Mucosa of rectum (tissue), 2 donors: ENCODE results near the gene ANKRD29.

Experiments
- H3K27ac ChIP-seq, 2 donors: one replicate each; pipeline ENCODE4 v1.7.0; 2013; ENCODE audit warnings: inconsistent platforms in 2 of 2, low read depth in 2 of 2, low read length in 2 of 2
- H3K27me3 ChIP-seq, 2 donors: one replicate each; pipeline ENCODE4 v1.7.0; 2013; ENCODE audit warnings: low read length in 2 of 2; ENCODE audit not compliant: control insufficient read depth in 2 of 2, insufficient read depth in 2 of 2
- H3K36me3 ChIP-seq, 2 donors: one replicate each; pipeline ENCODE4 v1.7.0; 2013; ENCODE audit warnings: low read length in 2 of 2; ENCODE audit not compliant: control insufficient read depth in 2 of 2, insufficient read depth in 2 of 2
- H3K4me1 ChIP-seq, 2 donors: one replicate each; pipeline ENCODE4 v1.7.0; 2013; ENCODE audit warnings: low read length in 2 of 2, mild to moderate bottlenecking in 1 of 2; ENCODE audit not compliant: control insufficient read depth in 2 of 2, insufficient read depth in 2 of 2
- H3K4me3 ChIP-seq, 2 donors: one replicate each; pipeline ENCODE4 v1.7.0; 2013; ENCODE audit warnings: low read length in 2 of 2
- H3K9ac ChIP-seq, 2 donors: one replicate each; pipeline ENCODE4 v1.7.0; 2013; ENCODE audit warnings: low read length in 2 of 2, low read depth in 1 of 2, mild to moderate bottlenecking in 1 of 2
- H3K9me3 ChIP-seq, 2 donors: one replicate each; pipeline ENCODE4 v1.7.0; 2013; ENCODE audit warnings: low read length in 2 of 2; ENCODE audit not compliant: control insufficient read depth in 2 of 2
- donor health status: healthy.
- donor health status: Normal muscosa, but diverticular disease.

ANKRD29 gene

DNA sequence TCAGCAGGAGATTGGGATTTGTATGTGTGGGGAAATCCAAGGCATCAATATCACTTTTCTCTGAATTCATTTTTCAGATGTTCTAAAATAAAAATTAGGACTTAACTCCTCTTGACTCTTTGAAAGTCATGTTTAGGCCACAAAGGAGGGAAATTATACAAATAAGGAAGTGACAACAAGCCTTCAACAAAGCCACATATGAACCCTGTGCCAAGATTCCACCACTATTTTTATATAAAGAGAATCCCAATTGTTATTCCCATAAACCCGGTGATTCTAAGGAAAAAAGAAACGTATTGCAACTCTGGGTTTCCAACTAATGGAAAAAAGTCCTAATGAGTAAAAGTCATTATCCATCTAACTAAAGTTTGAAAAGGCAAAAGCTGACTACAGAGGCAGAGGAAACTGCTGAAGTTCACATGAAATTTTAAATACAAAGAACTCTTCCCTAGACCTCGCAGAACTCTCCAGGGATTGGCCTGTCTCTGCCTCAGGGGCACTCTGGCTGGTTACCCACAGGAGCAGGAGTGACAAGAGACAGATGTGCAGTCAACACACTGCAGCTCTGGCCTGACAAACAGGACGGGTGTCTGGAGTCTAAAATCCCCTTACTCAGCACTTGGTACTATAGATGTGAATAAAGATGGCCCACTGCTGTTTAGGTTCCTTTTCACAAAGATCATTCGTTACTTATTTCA, 88.0 kb downstream of the ANKRD29 start:
- H3K4me3 ChIP-seq = no peak overlapping the region
- no peaks in the 10 kb centered on the region for H3K4me1 ChIP-seq
- H3K9ac ChIP-seq = peak overlapping the region in 1 of 2 donors; percentile 12
- H3K36me3 ChIP-seq = peaks cover 10 to 18% of the 10 kb centered on the region in 2 donors
- no peaks in the 10 kb centered on the region for H3K27me3 ChIP-seq
- H3K9me3 ChIP-seq = no peaks in the 10 kb centered on the region
- peak overlapping the region; percentile 49 to 61 for H3K27ac ChIP-seq

DNA sequence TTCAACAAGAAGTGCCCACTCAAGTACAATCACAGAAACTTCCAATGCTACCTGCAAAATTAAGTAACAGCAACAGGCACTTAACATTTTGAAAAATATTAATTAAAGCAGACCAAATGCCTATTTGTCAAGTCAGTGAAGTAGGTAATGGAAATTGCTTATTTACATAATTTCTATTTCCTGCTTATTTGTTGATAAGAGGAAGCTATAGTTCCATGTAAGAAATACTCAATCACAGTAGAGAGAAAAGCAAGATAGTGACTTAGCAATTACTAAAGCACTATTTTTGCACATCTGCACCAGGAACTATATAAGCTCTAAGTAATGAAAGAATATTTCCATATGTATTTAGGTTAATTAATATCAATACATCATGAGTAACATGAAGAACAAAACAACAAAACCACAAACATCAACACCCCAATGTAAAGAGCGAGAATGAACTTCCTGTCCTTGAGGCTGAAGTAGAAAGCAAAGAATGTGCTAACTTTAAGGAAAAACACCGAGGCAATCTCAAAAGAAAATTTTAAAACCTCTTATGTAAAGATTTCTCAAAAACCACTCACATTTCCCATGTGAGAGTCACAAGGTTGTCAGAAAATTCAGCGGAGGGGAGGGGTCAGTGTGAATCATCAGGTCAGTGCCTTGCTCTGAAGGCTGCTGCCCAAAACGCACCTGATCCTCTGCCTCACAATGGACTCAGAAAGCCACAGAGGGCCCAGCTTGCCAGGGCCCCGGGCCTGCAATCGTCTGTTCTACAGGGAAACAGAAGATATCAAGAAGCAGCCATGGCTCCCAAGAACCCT, 88.9 kb downstream of the ANKRD29 start:
- peaks cover 10 to 18% of the 10 kb centered on the region in 2 donors for H3K36me3 ChIP-seq
- peak overlapping the region in 1 of 2 donors; percentile 12 for H3K9ac ChIP-seq
- peak overlapping the region; percentile 49 to 61 for H3K27ac ChIP-seq
- H3K4me1 ChIP-seq = no peaks in the 10 kb centered on the region
- H3K4me3 ChIP-seq = no peak overlapping the region
- no peaks in the 10 kb centered on the region for H3K9me3 ChIP-seq
- H3K27me3 ChIP-seq = no peaks in the 10 kb centered on the region

DNA sequence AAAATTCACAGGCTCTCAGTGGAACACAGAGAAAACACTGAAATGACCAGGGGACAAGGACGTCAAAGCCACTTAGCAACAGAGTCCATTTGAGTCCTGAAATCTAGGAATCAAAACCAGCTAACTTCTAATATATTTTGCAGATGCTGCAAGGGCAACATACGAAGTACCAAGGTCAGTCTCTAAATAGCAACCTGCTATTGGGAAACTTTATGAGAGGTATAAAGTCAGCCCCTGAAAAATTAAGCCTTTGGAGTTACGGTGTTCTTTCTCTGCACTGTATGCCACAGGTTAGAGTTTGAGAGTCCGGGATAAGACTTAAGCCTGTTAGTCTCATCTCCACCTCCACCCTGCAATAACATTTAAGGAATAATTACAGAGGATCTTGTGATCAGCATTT, 89.7 kb downstream of the ANKRD29 start:
- Histone ChIP-seq H3K27me3 (no peaks in the 10 kb centered on the region), H3K9ac (no peak overlapping the region), H3K4me3 (no peak overlapping the region), H3K36me3 (peaks cover 16 to 18% of the 10 kb centered on the region in 2 donors), H3K27ac (no peak overlapping the region), H3K4me1 (no peaks in the 10 kb centered on the region), H3K9me3 (no peaks in the 10 kb centered on the region)

DNA sequence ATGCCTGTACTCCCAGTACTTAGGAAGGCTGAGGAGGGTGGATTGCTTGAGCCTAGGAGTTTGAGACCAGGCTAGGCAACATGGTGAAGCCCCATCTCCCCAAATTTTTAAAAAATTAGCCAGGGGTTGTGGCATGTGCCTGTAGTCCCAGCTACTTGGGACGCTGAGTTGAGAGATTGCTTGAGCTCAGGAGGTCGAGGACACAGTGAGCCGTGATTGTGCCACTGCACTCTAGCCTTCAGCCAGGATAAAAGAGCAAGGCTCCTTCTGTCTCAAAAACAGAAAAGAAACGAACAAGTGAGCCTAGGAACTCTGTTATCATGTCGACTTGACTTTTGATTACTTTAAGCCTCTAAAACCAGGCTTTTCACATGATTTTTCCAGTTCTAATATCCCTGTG, 90.1 kb downstream of the ANKRD29 start:
- H3K27ac ChIP-seq = no peak overlapping the region

DNA sequence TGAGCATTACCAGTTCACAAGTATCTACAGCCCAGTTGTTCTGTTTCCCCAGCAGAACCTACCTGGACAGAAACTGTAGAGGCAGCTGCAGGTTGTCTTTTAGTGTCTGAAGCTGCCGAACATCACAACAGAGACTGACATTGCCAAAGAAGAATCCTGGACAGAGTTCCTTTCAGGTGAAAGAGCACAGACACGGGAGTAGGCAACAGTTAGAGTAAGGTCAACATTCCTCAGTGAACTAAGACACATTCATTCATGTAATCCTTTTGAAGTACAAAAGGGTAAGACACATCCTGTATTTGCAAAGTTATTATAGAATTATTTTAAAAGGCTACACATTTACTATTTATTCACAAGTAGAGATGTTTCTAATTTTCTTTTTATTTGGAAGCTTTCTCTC, 90.7 kb downstream of the ANKRD29 start:
- Histone ChIP-seq H3K9ac (no peak overlapping the region), H3K27me3 (no peaks in the 10 kb centered on the region), H3K36me3 (peaks cover 23 to 25% of the 10 kb centered on the region in 2 donors), H3K4me1 (no peaks in the 10 kb centered on the region), H3K4me3 (no peak overlapping the region), H3K9me3 (no peaks in the 10 kb centered on the region), H3K27ac (no peak overlapping the region)

More for the DNA sequence above, 90.1 kb downstream of the ANKRD29 start:
- no peak overlapping the region for H3K9ac ChIP-seq
- H3K4me3 ChIP-seq = no peak overlapping the region
- H3K4me1 ChIP-seq = no peaks in the 10 kb centered on the region
- H3K9me3 ChIP-seq = no peaks in the 10 kb centered on the region
- no peaks in the 10 kb centered on the region for H3K27me3 ChIP-seq
- peaks cover 17 to 20% of the 10 kb centered on the region in 2 donors for H3K36me3 ChIP-seq

DNA sequence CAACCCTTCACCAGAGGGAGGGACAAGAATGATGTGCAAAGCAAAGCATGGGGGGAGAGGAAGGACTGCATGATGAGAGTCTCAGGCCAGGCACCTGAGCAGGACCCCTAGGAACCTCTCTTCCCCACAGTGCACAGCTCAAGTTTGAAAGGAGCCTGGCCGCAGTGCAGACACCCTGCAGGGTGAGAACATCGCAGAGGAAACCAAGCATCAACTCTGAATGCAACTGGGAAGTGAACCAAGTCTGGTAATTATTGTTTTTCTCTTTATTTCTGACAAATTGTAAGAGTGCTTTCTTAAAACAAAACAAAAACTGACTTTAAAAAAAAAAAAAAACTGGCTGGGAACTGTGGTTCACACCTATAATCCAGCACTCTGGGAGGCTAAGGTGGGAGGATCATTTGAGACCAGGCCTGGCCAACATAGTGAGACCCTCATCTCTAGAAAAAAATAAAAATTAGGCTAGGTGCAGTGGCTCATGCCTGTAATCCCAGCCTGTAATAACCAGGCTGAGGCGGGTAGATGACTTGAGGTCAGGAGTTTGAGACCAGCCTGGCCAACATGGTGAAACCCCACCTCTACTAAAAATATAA, 91.7 kb downstream of the ANKRD29 start:
- Histone ChIP-seq H3K9ac (no peak overlapping the region), H3K27me3 (no peaks in the 10 kb centered on the region), H3K9me3 (no peaks in the 10 kb centered on the region), H3K27ac (no peak overlapping the region), H3K4me1 (no peaks in the 10 kb centered on the region), H3K36me3 (peaks cover 25 to 32% of the 10 kb centered on the region in 2 donors), H3K4me3 (no peak overlapping the region)

DNA sequence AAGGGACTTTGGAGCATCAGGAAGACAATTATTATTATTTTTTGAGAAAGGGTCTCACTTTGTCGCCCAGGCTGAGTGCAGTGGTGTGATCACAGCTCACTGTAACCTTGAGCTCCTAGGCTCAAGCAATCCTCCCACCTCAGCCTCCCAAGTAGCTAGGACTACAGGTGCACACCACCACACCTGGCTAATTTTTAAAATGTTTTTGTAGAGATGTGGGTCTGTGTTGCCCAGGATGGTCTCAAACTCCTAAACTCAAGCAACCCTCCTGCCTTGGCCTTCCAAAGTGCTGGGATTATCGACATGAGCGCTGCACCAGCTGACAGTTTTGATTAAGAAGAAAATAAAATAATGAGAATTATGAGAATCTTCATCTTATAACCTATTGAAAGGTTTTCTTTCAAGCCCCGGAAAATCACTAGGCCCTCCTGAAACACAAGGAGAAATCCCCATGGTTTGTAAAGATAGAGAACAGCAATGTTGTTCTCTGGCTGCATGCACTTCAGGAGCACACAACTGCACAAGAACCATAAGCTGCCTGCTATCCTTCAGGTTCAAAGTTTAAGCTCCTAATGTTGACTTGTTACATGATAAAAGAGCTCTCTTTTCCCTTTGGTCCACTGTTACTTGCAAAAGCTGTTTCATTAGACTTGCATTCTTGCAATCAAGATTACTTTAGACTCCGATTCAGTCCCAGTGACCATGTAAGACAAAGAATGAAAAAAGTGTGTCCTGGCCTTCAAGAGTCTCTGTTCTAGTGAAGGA, 93.2 kb downstream of the ANKRD29 start:
- peaks cover 24 to 32% of the 10 kb centered on the region in 2 donors for H3K36me3 ChIP-seq
- H3K4me1 ChIP-seq = no peaks in the 10 kb centered on the region
- no peak overlapping the region for H3K27ac ChIP-seq
- no peak overlapping the region for H3K9ac ChIP-seq
- no peaks in the 10 kb centered on the region for H3K27me3 ChIP-seq
- H3K9me3 ChIP-seq = no peaks in the 10 kb centered on the region
- no peak overlapping the region for H3K4me3 ChIP-seq

DNA sequence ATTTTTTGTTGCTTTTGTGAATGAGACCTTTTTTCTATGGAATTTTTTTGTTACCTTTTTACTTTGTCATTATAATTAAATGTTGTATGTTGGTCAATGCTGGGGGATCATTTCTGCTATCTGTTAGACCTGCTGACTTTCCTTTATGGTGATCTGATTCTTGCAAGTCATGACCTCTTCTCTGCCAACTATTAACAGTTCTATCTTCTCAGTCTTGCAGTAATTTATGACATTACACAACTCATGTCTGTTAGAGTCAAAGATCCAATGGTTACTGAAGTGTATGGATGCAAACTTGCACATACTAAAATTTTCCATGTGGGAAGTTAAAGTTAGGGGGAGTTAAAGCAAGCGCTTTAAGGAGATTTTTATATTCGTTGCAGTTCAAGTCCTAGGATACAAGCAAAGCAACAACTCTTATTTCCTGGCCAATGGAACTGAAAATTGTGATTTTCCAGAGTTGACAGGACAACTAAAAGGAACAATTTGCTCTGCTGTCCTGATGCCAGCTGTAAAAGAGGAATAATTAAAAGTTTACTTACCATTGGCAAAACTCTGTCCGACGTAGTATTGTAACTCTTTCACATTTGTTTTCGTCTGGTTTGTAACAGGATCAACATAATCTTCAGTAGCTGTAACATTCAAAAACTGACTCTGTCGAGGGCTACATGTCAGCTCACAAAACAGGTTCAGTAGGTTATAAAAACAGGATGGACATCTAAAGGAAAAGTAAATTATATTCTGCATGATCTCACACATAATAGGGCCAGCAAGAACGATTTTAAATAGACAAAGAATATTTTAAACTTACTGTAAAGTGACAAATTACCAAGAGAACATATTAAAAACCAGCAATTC, 94.2 kb downstream of the ANKRD29 start:
- no peak overlapping the region for H3K27ac ChIP-seq
- H3K9me3 ChIP-seq = no peaks in the 10 kb centered on the region
- H3K4me3 ChIP-seq = no peak overlapping the region
- H3K9ac ChIP-seq = no peak overlapping the region
- H3K27me3 ChIP-seq = no peaks in the 10 kb centered on the region
- H3K4me1 ChIP-seq = no peaks in the 10 kb centered on the region
- peaks cover 26 to 32% of the 10 kb centered on the region in 2 donors for H3K36me3 ChIP-seq

DNA sequence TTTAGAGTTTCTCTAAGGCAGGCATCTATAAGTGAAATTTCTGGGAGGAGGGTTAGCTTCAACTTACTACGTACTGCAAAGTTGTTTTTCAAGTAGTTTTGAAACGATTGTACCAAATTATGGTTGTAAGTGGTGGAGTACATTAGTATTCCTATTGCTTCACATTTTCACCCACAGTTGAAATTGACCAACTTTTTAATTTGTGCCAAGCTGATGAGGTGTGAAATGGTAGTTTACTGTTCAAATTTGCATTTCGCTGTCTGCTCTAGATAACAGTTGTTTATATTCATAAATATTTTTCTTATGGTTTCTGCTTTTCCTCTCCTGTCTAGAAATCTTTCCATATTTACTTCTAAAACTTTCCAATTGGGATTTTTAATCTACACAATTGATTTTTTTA, 95.0 kb downstream of the ANKRD29 start:
- no peaks in the 10 kb centered on the region for H3K9me3 ChIP-seq
- no peaks in the 10 kb centered on the region for H3K27me3 ChIP-seq
- H3K4me3 ChIP-seq = no peak overlapping the region
- H3K27ac ChIP-seq = no peak overlapping the region
- no peaks in the 10 kb centered on the region for H3K4me1 ChIP-seq
- H3K36me3 ChIP-seq = peaks cover 27 to 30% of the 10 kb centered on the region in 2 donors
- no peak overlapping the region for H3K9ac ChIP-seq
